ENCODE measurements around the gene CD80. TPM values are rescaled to one million over a fixed set of nuclear protein-coding genes. Genes with fewer than 3 reads are reported as not detected.

Gene CD80
- total RNA-seq, 4 donors from 2014 or later, result 0.58 TPM; not detected in 3

- Histone ChIP-seq H3K9me3 (no peaks in the 10 kb centered on the region), H3K27me3 (no peaks in the 10 kb centered on the region), H3K27ac (no peak overlapping the region), H3K36me3 (no peaks in the 10 kb centered on the region), H3K4me3 (no peak overlapping the region), H3K4me1 (no peaks in the 10 kb centered on the region)
- 79% methylated on average over 2 of the region's 5 CpGs; no CpG with 5 or more reads in 1 of the 2 donors for WGBS, 2 donors (ENCODE audit: low coverage in 1 of 2)
- TF ChIP-seq POLR2AphosphoS5 (IDR thresholded peaks at IDR 0.05) (no peak), EP300 (IDR thresholded peaks at IDR 0.05) (no peak), POLR2A (IDR thresholded peaks at IDR 0.05) (no peak)
- TF ChIP-seq, protein P1, sequence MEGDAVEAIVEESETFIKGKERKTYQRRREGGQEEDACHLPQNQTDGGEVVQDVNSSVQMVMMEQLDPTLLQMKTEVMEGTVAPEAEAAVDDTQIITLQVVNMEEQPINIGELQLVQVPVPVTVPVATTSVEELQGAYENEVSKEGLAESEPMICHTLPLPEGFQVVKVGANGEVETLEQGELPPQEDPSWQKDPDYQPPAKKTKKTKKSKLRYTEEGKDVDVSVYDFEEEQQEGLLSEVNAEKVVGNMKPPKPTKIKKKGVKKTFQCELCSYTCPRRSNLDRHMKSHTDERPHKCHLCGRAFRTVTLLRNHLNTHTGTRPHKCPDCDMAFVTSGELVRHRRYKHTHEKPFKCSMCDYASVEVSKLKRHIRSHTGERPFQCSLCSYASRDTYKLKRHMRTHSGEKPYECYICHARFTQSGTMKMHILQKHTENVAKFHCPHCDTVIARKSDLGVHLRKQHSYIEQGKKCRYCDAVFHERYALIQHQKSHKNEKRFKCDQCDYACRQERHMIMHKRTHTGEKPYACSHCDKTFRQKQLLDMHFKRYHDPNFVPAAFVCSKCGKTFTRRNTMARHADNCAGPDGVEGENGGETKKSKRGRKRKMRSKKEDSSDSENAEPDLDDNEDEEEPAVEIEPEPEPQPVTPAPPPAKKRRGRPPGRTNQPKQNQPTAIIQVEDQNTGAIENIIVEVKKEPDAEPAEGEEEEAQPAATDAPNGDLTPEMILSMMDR (IDR thresholded peaks at IDR 0.05), result no peak
- no peak for ATAC-seq
Measured at GRCh38 chr3:119551598-119551997, 7.8 kb downstream of the CD80 start.

- Histone ChIP-seq H3K27me3 (no peaks in the 10 kb centered on the region), H3K4me1 (no peaks in the 10 kb centered on the region), H3K36me3 (no peaks in the 10 kb centered on the region), H3K27ac (no peak overlapping the region), H3K4me3 (no peak overlapping the region), H3K9me3 (no peaks in the 10 kb centered on the region)
- no peak for TF ChIP-seq POLR2AphosphoS5 (IDR thresholded peaks at IDR 0.05)
- TF ChIP-seq, protein P1 (IDR thresholded peaks at IDR 0.05), result no peak
- TF ChIP-seq EP300 (IDR thresholded peaks at IDR 0.05), result no peak
- TF ChIP-seq POLR2A (IDR thresholded peaks at IDR 0.05), result no peak
- WGBS, 2 donors (ENCODE audit: low coverage in 1 of 2), result 88 to 89% methylated on average over 8 to 9 of the region's 9 CpGs
- ATAC-seq, result no peak
Measured at GRCh38 chr3:119550192-119550910, 9.1 kb downstream of the CD80 start.

GRCh38 chr3:119548341-119548740 lies 11.1 kb downstream of the CD80 start:
- Histone ChIP-seq H3K4me1 (no peaks in the 10 kb centered on the region), H3K9me3 (no peaks in the 10 kb centered on the region), H3K27ac (no peak overlapping the region), H3K4me3 (no peak overlapping the region), H3K27me3 (no peaks in the 10 kb centered on the region), H3K36me3 (no peaks in the 10 kb centered on the region)
- TF ChIP-seq POLR2AphosphoS5 (IDR thresholded peaks at IDR 0.05), result no peak
- no peak for TF ChIP-seq EP300 (IDR thresholded peaks at IDR 0.05)
- TF ChIP-seq, protein P1 (IDR thresholded peaks at IDR 0.05), result no peak
- TF ChIP-seq POLR2A (IDR thresholded peaks at IDR 0.05), result no peak
- no peak for ATAC-seq
- WGBS, 2 donors (ENCODE audit: low coverage in 1 of 2), result 43 to 50% methylated on average over 2 to 3 of the region's 3 CpGs

GRCh38 chr3:119547227-119547626 lies 12.2 kb downstream of the CD80 start:
- Histone ChIP-seq H3K27me3 (no peaks in the 10 kb centered on the region), H3K4me3 (no peak overlapping the region), H3K27ac (no peak overlapping the region), H3K36me3 (no peaks in the 10 kb centered on the region), H3K4me1 (no peaks in the 10 kb centered on the region), H3K9me3 (no peaks in the 10 kb centered on the region)
- ATAC-seq, result no peak
- WGBS, 2 donors (ENCODE audit: low coverage in 1 of 2), result 76 to 89% methylated on average over 1 of the region's 1 CpG
- TF ChIP-seq POLR2AphosphoS5 (IDR thresholded peaks at IDR 0.05) (no peak), POLR2A (IDR thresholded peaks at IDR 0.05) (no peak), EP300 (IDR thresholded peaks at IDR 0.05) (no peak)
- TF ChIP-seq, protein P1 (IDR thresholded peaks at IDR 0.05), result no peak

DNA sequence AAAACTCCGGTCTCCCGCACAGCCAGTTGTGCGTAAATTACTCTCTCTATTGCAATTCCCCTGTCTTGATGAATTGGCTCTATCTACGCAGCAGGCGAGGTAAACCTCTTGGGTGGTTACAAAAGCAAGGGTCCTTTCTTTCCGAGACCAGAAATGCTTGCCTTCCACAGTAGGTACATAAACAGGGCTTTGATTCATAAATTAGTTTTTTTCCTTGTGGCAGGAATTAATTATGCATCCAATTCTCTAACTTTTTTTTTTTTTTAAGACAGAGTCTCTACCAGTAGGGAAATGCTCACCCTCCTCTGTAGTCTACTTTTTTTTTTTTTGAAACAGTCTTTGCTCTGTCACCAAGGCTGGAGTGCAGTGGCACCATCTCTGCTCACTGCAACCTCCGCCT lies 16.3 kb downstream of the CD80 start:
- Histone ChIP-seq H3K36me3 (no peaks in the 10 kb centered on the region), H3K27ac (no peak overlapping the region), H3K4me3 (no peak overlapping the region), H3K4me1 (no peaks in the 10 kb centered on the region), H3K9me3 (no peaks in the 10 kb centered on the region), H3K27me3 (no peaks in the 10 kb centered on the region)
- WGBS, 2 donors (ENCODE audit: low coverage in 1 of 2), result 75 to 91% methylated on average over 4 to 7 of the region's 7 CpGs
- no peak for TF ChIP-seq POLR2A (IDR thresholded peaks at IDR 0.05)
- no peak for TF ChIP-seq POLR2AphosphoS5 (IDR thresholded peaks at IDR 0.05)
- TF ChIP-seq, protein P1 (IDR thresholded peaks at IDR 0.05), result no peak
- no peak for TF ChIP-seq EP300 (IDR thresholded peaks at IDR 0.05)
- no peak for ATAC-seq
